Activated gamma-delta T cell (primary cell): ENCODE data around the gene TMEM53.

ENCODE experiments used
- DNase-seq: peaks from one replicate; lab custom pipeline; 2025; lab: John Stamatoyannopoulos, UW

The TMEM53 gene

GRCh38 chr1:44698138-44698537 is 23.9 kb upstream of the TMEM53 start:
- DNase-seq, result no peak

GRCh38 chr1:44696789-44697345 is 22.6 kb upstream of the TMEM53 start:
- DNase-seq, result no peak

- no peak for DNase-seq
Observed at GRCh38 chr1:44696101-44696500, 21.8 kb upstream of the TMEM53 start.

GRCh38 chr1:44695671-44696070 is 21.4 kb upstream of the TMEM53 start:
- DNase-seq, result no peak

GRCh38 chr1:44694863-44695478 is 20.7 kb upstream of the TMEM53 start:
- DNase-seq, result no peak

- DNase-seq, result no peak
Observed at GRCh38 chr1:44693900-44694299, 19.6 kb upstream of the TMEM53 start.

- no peak for DNase-seq
Observed at GRCh38 chr1:44693159-44693558, 18.9 kb upstream of the TMEM53 start.

- no peak for DNase-seq
Observed at GRCh38 chr1:44689447-44689765, 15.1 kb upstream of the TMEM53 start.

- DNase-seq, result no peak
Observed at GRCh38 chr1:44688760-44689446, 14.6 kb upstream of the TMEM53 start.

- DNase-seq, result no peak
Observed at GRCh38 chr1:44685881-44686280, 11.6 kb upstream of the TMEM53 start.

- no peak for DNase-seq
Observed at GRCh38 chr1:44685218-44685617, 10.9 kb upstream of the TMEM53 start.

GRCh38 chr1:44684525-44684924 is 10.2 kb upstream of the TMEM53 start:
- DNase-seq, result no peak

- no peak for DNase-seq
Observed at GRCh38 chr1:44682883-44683265, 8.6 kb upstream of the TMEM53 start.

GRCh38 chr1:44681905-44682882 is 7.9 kb upstream of the TMEM53 start:
- DNase-seq, result no peak

- DNase-seq, result no peak
Observed at GRCh38 chr1:44679468-44679867, 5.2 kb upstream of the TMEM53 start.

GRCh38 chr1:44678626-44679025 is 4.3 kb upstream of the TMEM53 start:
- DNase-seq, result no peak

GRCh38 chr1:44678120-44678519 is 3.8 kb upstream of the TMEM53 start:
- DNase-seq, result no peak

- no peak for DNase-seq
Observed at GRCh38 chr1:44677201-44677766, 3.0 kb upstream of the TMEM53 start.

- no peak for DNase-seq
Observed at GRCh38 chr1:44676484-44677200, 2.4 kb upstream of the TMEM53 start.

GRCh38 chr1:44675186-44675585 is 905 bp upstream of the TMEM53 start:
- no peak for DNase-seq

- no peak for DNase-seq
Observed at GRCh38 chr1:44673675-44674112, 587 bp downstream of the TMEM53 start.
